ENCODE results near the gene SEL1L3. TPM values are rescaled to one million over a fixed set of nuclear protein-coding genes. Genes with fewer than 3 reads are reported as not detected.

Gene SEL1L3
- total RNA-seq, 1 experiment from 2014 or later, result 48.3 TPM

DNA sequence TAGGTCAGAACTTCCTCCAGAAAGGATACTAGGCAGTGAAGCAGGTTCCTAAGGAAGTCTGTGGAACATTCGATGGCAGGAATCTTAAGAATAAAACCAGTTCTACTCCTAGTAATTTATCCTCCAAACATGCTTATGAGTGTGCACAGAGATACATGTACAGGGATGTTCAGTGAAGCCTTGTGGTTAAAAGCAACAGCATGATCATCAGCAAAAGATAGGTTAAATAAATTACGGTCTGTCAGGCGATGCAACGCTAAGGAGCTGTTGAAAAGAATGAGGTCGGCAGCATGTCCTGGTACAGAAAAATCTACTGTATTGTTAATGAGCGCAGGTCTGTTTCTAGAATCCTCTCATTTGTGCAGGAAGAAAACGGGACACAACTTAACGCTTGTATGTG lies 23.6 kb downstream of the SEL1L3 start:
- TF ChIP-seq, protein P1, sequence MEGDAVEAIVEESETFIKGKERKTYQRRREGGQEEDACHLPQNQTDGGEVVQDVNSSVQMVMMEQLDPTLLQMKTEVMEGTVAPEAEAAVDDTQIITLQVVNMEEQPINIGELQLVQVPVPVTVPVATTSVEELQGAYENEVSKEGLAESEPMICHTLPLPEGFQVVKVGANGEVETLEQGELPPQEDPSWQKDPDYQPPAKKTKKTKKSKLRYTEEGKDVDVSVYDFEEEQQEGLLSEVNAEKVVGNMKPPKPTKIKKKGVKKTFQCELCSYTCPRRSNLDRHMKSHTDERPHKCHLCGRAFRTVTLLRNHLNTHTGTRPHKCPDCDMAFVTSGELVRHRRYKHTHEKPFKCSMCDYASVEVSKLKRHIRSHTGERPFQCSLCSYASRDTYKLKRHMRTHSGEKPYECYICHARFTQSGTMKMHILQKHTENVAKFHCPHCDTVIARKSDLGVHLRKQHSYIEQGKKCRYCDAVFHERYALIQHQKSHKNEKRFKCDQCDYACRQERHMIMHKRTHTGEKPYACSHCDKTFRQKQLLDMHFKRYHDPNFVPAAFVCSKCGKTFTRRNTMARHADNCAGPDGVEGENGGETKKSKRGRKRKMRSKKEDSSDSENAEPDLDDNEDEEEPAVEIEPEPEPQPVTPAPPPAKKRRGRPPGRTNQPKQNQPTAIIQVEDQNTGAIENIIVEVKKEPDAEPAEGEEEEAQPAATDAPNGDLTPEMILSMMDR (conservative IDR thresholded peaks at IDR 0.05), result no peak
- Mint-ChIP-seq H3K27me3 (ENCODE audit: low read depth) (no peaks in the 10 kb centered on the region), H3K4me3 (no peak overlapping the region), H3K36me3 (ENCODE audit: insufficient read depth in 1 of 3, low read depth in 3 of 3) (peaks cover 8 to 23% (median 11%) of the 10 kb centered on the region in 3 experiments), H3K27ac (peak overlapping the region in 1 of 3 experiments; percentile 79; a peak in 1 of 7 replicates), H3K9me3 (no peaks in the 10 kb centered on the region; a peak in 1 of 5 replicates), H3K4me1 (peaks cover 44 to 47% of the 10 kb centered on the region in 2 experiments)
- no peak for DNase-seq
- no peak overlapping the region for H4K5ac ChIP-seq (ENCODE audit: insufficient read length, low read depth, low read length)
- no peaks in the 10 kb centered on the region for H3K27me3 ChIP-seq (ENCODE audit: insufficient read depth, low read length)
- no peak overlapping the region for H3K9ac ChIP-seq (ENCODE audit: extremely low read depth, insufficient read length, low read length)
- WGBS (ENCODE audit: extremely low coverage, insufficient read length, low lambda C conversion rate), result no CpG with 5 or more reads among the region's 8 CpGs
- no peak overlapping the region for H2BK12ac ChIP-seq (ENCODE audit: insufficient read length, low read depth, low read length)
- H3K79me2 ChIP-seq (ENCODE audit: insufficient read depth, low read length), result no peaks in the 10 kb centered on the region
- H2BK5ac ChIP-seq (ENCODE audit: insufficient read length, low read length), result no peak overlapping the region
- no peaks in the 10 kb centered on the region for H3K9me3 ChIP-seq (ENCODE audit: control insufficient read depth, low read depth, low read length)
- no peak overlapping the region for H4K8ac ChIP-seq (replicated peaks; ENCODE audit: insufficient read length, low read depth, low read length)
- no peaks in the 10 kb centered on the region for H4K20me1 ChIP-seq (ENCODE audit: control insufficient read depth, insufficient read depth, insufficient read length)
- no peak overlapping the region for H3K18ac ChIP-seq (ENCODE audit: insufficient read length, low read depth, low read length)
- peaks cover 2% of the 10 kb centered on the region for H3K79me1 ChIP-seq (ENCODE audit: insufficient read depth, low read depth, low read length, poor library complexity, severe bottlenecking)
- H3K56ac ChIP-seq (ENCODE audit: insufficient read length, low read depth, low read length), result no peak overlapping the region
- H2AFZ ChIP-seq (ENCODE audit: low read length), result no peak overlapping the region
- H3K4me1 ChIP-seq (ENCODE audit: insufficient read depth, low read length), result peaks cover 6% of the 10 kb centered on the region; the same call in 1 of the 2 replicates
- no peak overlapping the region for H2BK15ac ChIP-seq (ENCODE audit: low read depth, low read length)
- H3K14ac ChIP-seq (ENCODE audit: insufficient read depth, low read length), result no peak overlapping the region
- H3K23me2 ChIP-seq (ENCODE audit: insufficient read length, low read depth, low read length, poor library complexity, severe bottlenecking), result no peaks in the 10 kb centered on the region
- H3K23ac ChIP-seq (ENCODE audit: insufficient read length, low read depth, low read length), result no peak overlapping the region
- H3K27ac ChIP-seq (ENCODE audit: insufficient read length, low read depth, low read length), result no peak overlapping the region
- no peak overlapping the region for H2BK20ac ChIP-seq (ENCODE audit: low read depth, low read length, poor library complexity, severe bottlenecking)
- no peak overlapping the region for H3K4ac ChIP-seq (ENCODE audit: low read depth, low read length)
- no peak overlapping the region for H3T11ph ChIP-seq (ENCODE audit: low read length)
- no peak overlapping the region for H3K4me2 ChIP-seq (ENCODE audit: insufficient read depth, insufficient read length, low read length)
- H2AK5ac ChIP-seq (ENCODE audit: insufficient read length, low read length), result no peak overlapping the region
- no peak overlapping the region for H4K91ac ChIP-seq (ENCODE audit: insufficient read length, low read depth, low read length)
- H2BK120ac ChIP-seq (ENCODE audit: low read depth, low read length, poor library complexity, severe bottlenecking), result no peak overlapping the region

All from H9 (cell line).